ENCODE data around the gene UBQLN4.

UBQLN4 gene

GRCh38 chr1:156053768-156054499 lies at the start of gene UBQLN4:
Gene UBQLN4, minus strand, starts transcription at chr1:156053798. Its CDS starts 97 bp downstream, at chr1:156053701.
- TF ChIP-seq CTCF (IDR thresholded peaks at IDR 0.05; ENCODE audit: control insufficient read depth, insufficient read depth, low read depth, low read length, missing control alignments) = peak; percentile 44
- peak within 1 kb of the TSS; percentile 96 for H3K4me3 ChIP-seq (ENCODE audit: control insufficient read depth, low read depth, low read length)
- peak; percentile 35 for DNase-seq (ENCODE audit: low read depth)

- H3K4me3 ChIP-seq (ENCODE audit: control insufficient read depth, low read depth, low read length) = peak overlapping the region; percentile 12
- DNase-seq (ENCODE audit: low read depth) = no peak
- no peak for TF ChIP-seq CTCF (IDR thresholded peaks at IDR 0.05; ENCODE audit: control insufficient read depth, insufficient read depth, low read depth, low read length, missing control alignments)
These were observed 49.3 kb upstream of the UBQLN4 start for GRCh38 chr1:156102633-156103511.

- no peak for DNase-seq (ENCODE audit: low read depth)
- TF ChIP-seq CTCF (IDR thresholded peaks at IDR 0.05; ENCODE audit: control insufficient read depth, insufficient read depth, low read depth, low read length, missing control alignments) = no peak
These were observed 48.3 kb upstream of the UBQLN4 start for GRCh38 chr1:156101880-156102279.

GRCh38 chr1:156100205-156100995 lies 46.8 kb upstream of the UBQLN4 start:
- no peak for DNase-seq (ENCODE audit: low read depth)
- H3K4me3 ChIP-seq (ENCODE audit: control insufficient read depth, low read depth, low read length) = no peak overlapping the region
- TF ChIP-seq CTCF (IDR thresholded peaks at IDR 0.05; ENCODE audit: control insufficient read depth, insufficient read depth, low read depth, low read length, missing control alignments) = no peak

More at GRCh38 chr1:156101880-156102279, 48.3 kb upstream of the UBQLN4 start:
- H3K4me3 ChIP-seq (ENCODE audit: control insufficient read depth, low read depth, low read length) = no peak overlapping the region

GRCh38 chr1:156099282-156099681 lies 45.7 kb upstream of the UBQLN4 start:
- DNase-seq (ENCODE audit: low read depth) = no peak
- H3K4me3 ChIP-seq (ENCODE audit: control insufficient read depth, low read depth, low read length) = no peak overlapping the region
- no peak for TF ChIP-seq CTCF (IDR thresholded peaks at IDR 0.05; ENCODE audit: control insufficient read depth, insufficient read depth, low read depth, low read length, missing control alignments)

- TF ChIP-seq CTCF (IDR thresholded peaks at IDR 0.05; ENCODE audit: control insufficient read depth, insufficient read depth, low read depth, low read length, missing control alignments) = no peak
- DNase-seq (ENCODE audit: low read depth) = no peak
- H3K4me3 ChIP-seq (ENCODE audit: control insufficient read depth, low read depth, low read length) = no peak overlapping the region
These were observed 45.2 kb upstream of the UBQLN4 start for GRCh38 chr1:156098784-156099183.

All from AG09309 (cell line).